ENCODE measurements around the gene FAU.

FAU gene

GRCh38 chr11:65135633-65136145 is 13.8 kb upstream of the FAU start:
- DNase-seq, result no peak

GRCh38 chr11:65134952-65135632 is 13.2 kb upstream of the FAU start:
- peak; percentile 80 for DNase-seq

- peak; percentile 92 for DNase-seq
Observed at GRCh38 chr11:65134240-65134951, 12.5 kb upstream of the FAU start, which contains the start of gene SYVN1. Gene SYVN1, minus strand, starts transcription at chr11:65134519. Its CDS starts 918 bp downstream, at chr11:65133601.

GRCh38 chr11:65133724-65134123 is 11.8 kb upstream of the FAU start:
- DNase-seq, result peak; percentile 6

- DNase-seq, result peak; percentile 40
Observed at GRCh38 chr11:65132988-65133700, 11.2 kb upstream of the FAU start.

- DNase-seq, result no peak
Observed at GRCh38 chr11:65132238-65132987, 10.5 kb upstream of the FAU start.

- no peak for DNase-seq
Observed at GRCh38 chr11:65131895-65132237, 9.9 kb upstream of the FAU start.

GRCh38 chr11:65131417-65131776 is 9.5 kb upstream of the FAU start:
- DNase-seq, result no peak

- DNase-seq, result no peak
Observed at GRCh38 chr11:65130631-65131416, 8.9 kb upstream of the FAU start.

GRCh38 chr11:65129649-65130441 is 7.9 kb upstream of the FAU start:
- no peak for DNase-seq

- no peak for DNase-seq
Observed at GRCh38 chr11:65128182-65129145, 6.5 kb upstream of the FAU start.

- DNase-seq, result no peak
Observed at GRCh38 chr11:65127473-65128181, 5.7 kb upstream of the FAU start.

- DNase-seq, result no peak
Observed at GRCh38 chr11:65126624-65127274, 4.8 kb upstream of the FAU start.

GRCh38 chr11:65125197-65126056 is 3.5 kb upstream of the FAU start:
- no peak for DNase-seq

- DNase-seq, result no peak
Observed at GRCh38 chr11:65124480-65125196, 2.7 kb upstream of the FAU start.

- peak; percentile 16 for DNase-seq
Observed at GRCh38 chr11:65121447-65121864, 478 bp downstream of the FAU start.

- DNase-seq, result no peak
Observed at GRCh38 chr11:65120831-65121230, 1.1 kb downstream of the FAU start.
